Fibroblast of lung (primary cell): ENCODE results near the gene RPS6KC1.

Experiments used
- EZH2 ChIP-seq: IDR thresholded peaks from 2 replicates; pipeline ENCODE4 v1.5.1; 2012; ENCODE audit warnings: low read length, control low read depth, mild to moderate bottlenecking; ENCODE audit errors: missing control alignments
- TF ChIP-seq, protein P1 (sequence below), 2 donors: IDR thresholded peaks in 1 of 2; conservative IDR thresholded peaks in 1 of 2; 1 replicate in 1 of 2; 2 replicates in 1 of 2; pipeline ENCODE4 v1.5.1; 2011 to 2012; ENCODE audit warnings: low read length in 2 of 2, control low read depth in 1 of 2, inconsistent platforms in 1 of 2, low read depth in 1 of 2, mild to moderate bottlenecking in 1 of 2

GRCh38 chr1:213273546-213273945 lies 222.5 kb downstream of the RPS6KC1 start:
- TF ChIP-seq, protein P1, sequence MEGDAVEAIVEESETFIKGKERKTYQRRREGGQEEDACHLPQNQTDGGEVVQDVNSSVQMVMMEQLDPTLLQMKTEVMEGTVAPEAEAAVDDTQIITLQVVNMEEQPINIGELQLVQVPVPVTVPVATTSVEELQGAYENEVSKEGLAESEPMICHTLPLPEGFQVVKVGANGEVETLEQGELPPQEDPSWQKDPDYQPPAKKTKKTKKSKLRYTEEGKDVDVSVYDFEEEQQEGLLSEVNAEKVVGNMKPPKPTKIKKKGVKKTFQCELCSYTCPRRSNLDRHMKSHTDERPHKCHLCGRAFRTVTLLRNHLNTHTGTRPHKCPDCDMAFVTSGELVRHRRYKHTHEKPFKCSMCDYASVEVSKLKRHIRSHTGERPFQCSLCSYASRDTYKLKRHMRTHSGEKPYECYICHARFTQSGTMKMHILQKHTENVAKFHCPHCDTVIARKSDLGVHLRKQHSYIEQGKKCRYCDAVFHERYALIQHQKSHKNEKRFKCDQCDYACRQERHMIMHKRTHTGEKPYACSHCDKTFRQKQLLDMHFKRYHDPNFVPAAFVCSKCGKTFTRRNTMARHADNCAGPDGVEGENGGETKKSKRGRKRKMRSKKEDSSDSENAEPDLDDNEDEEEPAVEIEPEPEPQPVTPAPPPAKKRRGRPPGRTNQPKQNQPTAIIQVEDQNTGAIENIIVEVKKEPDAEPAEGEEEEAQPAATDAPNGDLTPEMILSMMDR (conservative IDR thresholded peaks at IDR 0.05 in 1 of 2, IDR thresholded peaks at IDR 0.05 in 1 of 2; ENCODE audit: low read depth in 1 of 2, low read length in 2 of 2) = no peak
- TF ChIP-seq EZH2 = no peak
